ENCODE results near the gene ZNF71. TPM values are rescaled to one million over a fixed set of nuclear protein-coding genes. Genes with fewer than 3 reads are reported as not detected.

The ZNF71 gene
- total and polyA plus RNA-seq, 2 experiments from 2014 or later: 12.5 to 15.3 TPM

- Histone ChIP-seq H3K4me1 (ENCODE audit: low read depth) (no peaks in the 10 kb centered on the region), H3K4me3 (peak overlapping the region; percentile 87), H3K27me3 (no peaks in the 10 kb centered on the region), H3K9me3 (ENCODE audit: low read depth) (no peaks in the 10 kb centered on the region), H3K36me3 (no peaks in the 10 kb centered on the region), H3K27ac (no peak overlapping the region)
- TF ChIP-seq CTCF (IDR thresholded peaks at IDR 0.05; ENCODE audit: low read depth, low read length): no peak
- DNase-seq (ENCODE audit: low read depth in 1 of 2, low spot score in 1 of 2): no peak
Measured at GRCh38 chr19:56595548-56595899, 422 bp downstream of the ZNF71 start.

GRCh38 chr19:56596676-56597075, 1.6 kb downstream of the ZNF71 start:
- no peak overlapping the region for H3K4me3 ChIP-seq

GRCh38 chr19:56597696-56598095, 2.6 kb downstream of the ZNF71 start:
- no peak for DNase-seq (ENCODE audit: low read depth in 1 of 2, low spot score in 1 of 2)
- H3K9me3 ChIP-seq (ENCODE audit: low read depth): no peaks in the 10 kb centered on the region
- no peaks in the 10 kb centered on the region for H3K4me1 ChIP-seq (ENCODE audit: low read depth)
- H3K27me3 ChIP-seq: no peaks in the 10 kb centered on the region
- peaks cover 4% of the 10 kb centered on the region for H3K36me3 ChIP-seq
- TF ChIP-seq CTCF (IDR thresholded peaks at IDR 0.05; ENCODE audit: low read depth, low read length): no peak
- no peak overlapping the region for H3K27ac ChIP-seq
- no peak overlapping the region for H3K4me3 ChIP-seq

More at GRCh38 chr19:56596676-56597075, 1.6 kb downstream of the ZNF71 start:
- no peaks in the 10 kb centered on the region for H3K27me3 ChIP-seq
- no peaks in the 10 kb centered on the region for H3K4me1 ChIP-seq (ENCODE audit: low read depth)
- H3K36me3 ChIP-seq: peaks cover 4% of the 10 kb centered on the region
- DNase-seq (ENCODE audit: low read depth in 1 of 2, low spot score in 1 of 2): no peak
- H3K9me3 ChIP-seq (ENCODE audit: low read depth): no peaks in the 10 kb centered on the region
- H3K27ac ChIP-seq: no peak overlapping the region
- no peak for TF ChIP-seq CTCF (IDR thresholded peaks at IDR 0.05; ENCODE audit: low read depth, low read length)

- Histone ChIP-seq H3K36me3 (peaks cover 4% of the 10 kb centered on the region), H3K27me3 (no peaks in the 10 kb centered on the region), H3K4me3 (no peak overlapping the region)
Measured at GRCh38 chr19:56601375-56601774, 6.3 kb downstream of the ZNF71 start.

GRCh38 chr19:56603829-56604228, 8.7 kb downstream of the ZNF71 start:
- Histone ChIP-seq H3K4me3 (no peak overlapping the region), H3K36me3 (peaks cover 4% of the 10 kb centered on the region), H3K27me3 (no peaks in the 10 kb centered on the region), H3K27ac (no peak overlapping the region), H3K4me1 (ENCODE audit: low read depth) (no peaks in the 10 kb centered on the region), H3K9me3 (ENCODE audit: low read depth) (no peaks in the 10 kb centered on the region)
- TF ChIP-seq CTCF (IDR thresholded peaks at IDR 0.05; ENCODE audit: low read depth, low read length): no peak
- no peak for DNase-seq (ENCODE audit: low read depth in 1 of 2, low spot score in 1 of 2)

More at GRCh38 chr19:56601375-56601774, 6.3 kb downstream of the ZNF71 start:
- no peak for TF ChIP-seq CTCF (IDR thresholded peaks at IDR 0.05; ENCODE audit: low read depth, low read length)
- Histone ChIP-seq H3K27ac (no peak overlapping the region), H3K4me1 (ENCODE audit: low read depth) (no peaks in the 10 kb centered on the region), H3K9me3 (ENCODE audit: low read depth) (no peaks in the 10 kb centered on the region)
- DNase-seq (ENCODE audit: low read depth in 1 of 2, low spot score in 1 of 2): no peak

All from cardiac muscle cell (in vitro differentiated cells and primary cell).